Measurements from ENCODE around the gene AGAP1.

Gene AGAP1

DNA sequence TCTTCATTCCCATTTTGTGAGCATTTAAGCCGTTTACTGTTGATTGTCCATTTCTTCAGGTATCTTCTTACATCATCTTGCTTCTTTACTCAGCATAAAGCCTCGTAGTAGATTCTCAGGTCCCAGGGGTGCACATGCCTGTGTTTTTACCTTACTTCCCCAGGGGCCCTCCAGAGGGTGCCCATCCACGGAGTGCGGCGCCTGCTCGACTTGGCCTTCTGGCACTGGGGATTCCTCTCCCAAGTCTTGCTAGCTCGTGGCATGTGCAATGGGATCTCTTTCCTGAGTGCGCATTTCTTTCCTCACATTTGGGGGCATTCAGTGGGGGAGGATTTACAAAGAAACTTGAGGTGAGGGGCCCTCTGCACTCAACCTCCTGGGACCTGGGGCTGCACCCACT lies 148.1 kb downstream of the AGAP1 start:
- DNase-seq: no peak

DNA sequence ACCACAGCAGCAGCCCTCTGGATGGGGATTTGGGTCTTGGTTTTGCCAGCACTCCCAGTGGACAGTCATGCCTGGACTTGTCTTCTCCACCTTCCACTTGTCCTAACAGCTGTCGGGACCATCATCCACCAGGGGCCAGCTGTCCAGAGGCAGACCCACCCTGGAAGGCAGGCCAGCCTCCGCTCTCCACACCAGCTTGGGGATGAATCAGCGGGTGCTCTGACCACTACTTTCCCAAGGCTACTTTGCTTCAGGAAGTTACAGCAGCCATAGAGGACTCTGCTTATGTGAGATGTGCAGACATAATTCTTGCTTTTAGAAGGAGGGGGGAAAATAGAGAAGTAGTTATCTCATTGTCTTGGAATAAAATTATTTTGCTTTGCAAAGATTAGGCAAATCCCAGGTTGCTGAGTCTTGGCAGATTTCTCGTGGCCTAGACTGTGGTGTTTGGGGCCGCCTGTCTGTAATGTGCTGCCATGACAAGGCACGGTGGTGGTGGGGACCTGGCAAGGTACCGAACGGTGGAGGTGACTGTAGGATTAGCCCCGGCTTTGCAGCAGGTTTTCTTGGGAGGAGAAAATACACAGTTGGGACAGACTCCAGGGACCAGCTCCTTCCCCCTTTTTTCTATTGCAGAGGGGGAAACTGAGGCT lies 148.7 kb downstream of the AGAP1 start:
- DNase-seq: no peak

DNA sequence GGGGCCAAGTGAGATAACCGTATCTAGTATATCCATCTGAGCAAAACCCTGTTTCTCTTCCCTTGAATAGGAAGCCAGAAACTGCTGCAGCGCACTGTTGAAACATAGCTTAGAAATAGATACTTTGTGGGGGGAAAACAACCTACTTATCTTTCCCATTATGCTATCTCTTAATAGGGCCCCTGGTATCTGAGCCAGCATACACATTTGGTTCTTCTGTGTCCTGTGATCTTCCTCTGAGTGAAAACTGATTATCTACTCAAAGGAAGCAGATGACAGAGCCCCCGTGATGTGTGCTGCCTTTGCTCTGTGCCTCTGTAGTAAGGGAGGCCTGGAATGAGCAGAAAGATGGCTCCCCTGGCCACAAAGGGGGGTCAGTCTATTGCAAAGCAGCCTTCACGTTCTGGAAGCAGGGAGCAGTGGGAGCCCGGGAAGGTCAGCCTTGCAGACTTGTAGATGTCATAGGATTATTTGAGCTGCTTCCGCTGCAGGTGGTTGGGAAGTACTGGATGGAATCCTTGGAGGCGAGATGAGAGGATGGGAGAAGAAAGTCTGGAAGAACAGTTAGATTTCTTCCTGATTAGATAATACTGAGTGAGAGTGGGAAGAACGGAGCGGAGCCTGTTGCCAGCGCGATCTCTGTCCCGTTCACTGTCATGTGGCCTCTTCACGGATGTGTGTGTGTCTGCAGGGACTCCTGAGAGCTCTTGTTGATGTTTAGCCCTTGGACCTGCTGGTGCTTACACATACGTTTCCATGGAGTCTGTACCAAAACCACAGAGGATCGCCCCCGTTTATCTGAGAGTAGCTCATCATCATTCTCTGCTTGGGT lies 150.1 kb downstream of the AGAP1 start:
- DNase-seq: no peak

DNA sequence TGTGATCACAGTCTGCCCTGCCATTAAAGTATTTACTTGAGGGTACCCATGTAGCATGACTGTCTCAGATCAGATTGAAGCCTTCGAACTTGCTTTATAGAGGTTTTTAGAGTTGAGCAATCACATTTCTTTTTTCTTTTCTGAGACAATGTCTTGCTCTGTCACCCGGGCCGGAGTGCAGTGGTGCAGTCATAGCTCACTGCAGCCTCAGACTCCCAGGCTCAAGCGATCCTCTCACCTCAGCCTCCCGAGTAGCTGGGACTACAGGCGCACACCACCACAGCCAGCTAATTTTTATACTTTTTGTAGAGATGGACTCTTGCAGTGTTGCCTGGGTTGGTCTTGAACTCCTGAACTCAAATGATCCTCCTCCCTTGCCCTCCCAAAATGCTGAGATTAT lies 153.4 kb downstream of the AGAP1 start:
- DNase-seq: no peak

DNA sequence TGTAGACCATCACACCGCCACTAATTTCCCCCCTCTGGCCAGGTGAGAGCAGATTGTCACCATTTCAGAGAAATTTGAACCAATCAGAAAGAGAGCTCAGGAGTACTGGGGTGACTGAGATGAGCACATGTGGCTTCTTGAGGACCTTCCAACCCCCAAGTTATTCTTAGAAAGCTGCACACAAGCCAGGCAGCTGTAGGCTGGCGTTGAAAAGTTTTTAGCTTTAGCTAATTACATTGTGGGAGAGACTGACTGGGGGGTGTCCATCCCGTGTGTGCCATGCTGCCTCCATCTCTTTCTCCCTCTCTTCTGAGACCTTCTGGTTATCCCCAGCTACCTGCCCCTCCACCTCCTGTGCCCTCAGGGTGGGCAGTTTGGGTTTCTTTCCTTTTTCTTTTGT lies 154.0 kb downstream of the AGAP1 start:
- no peak for DNase-seq

DNA sequence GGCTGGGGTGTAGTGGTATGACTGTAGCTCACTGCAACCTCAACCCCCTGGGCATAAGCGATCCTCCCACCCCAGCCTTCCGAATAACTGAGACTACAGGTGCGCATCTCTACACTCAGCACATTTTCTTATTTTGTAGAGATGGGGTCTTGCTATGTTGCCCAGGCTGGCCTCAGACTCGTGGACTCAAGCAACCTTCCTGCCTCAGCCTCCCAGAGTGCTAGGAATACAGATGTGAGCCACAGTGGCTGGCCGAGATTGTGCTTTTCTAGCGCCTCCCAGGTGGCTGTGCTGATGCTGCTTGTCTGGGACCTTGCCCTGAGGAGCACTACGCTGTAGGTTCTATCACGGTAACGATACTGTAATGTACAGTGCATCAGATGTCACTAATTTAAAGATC lies 155.6 kb downstream of the AGAP1 start:
- no peak for DNase-seq

DNA sequence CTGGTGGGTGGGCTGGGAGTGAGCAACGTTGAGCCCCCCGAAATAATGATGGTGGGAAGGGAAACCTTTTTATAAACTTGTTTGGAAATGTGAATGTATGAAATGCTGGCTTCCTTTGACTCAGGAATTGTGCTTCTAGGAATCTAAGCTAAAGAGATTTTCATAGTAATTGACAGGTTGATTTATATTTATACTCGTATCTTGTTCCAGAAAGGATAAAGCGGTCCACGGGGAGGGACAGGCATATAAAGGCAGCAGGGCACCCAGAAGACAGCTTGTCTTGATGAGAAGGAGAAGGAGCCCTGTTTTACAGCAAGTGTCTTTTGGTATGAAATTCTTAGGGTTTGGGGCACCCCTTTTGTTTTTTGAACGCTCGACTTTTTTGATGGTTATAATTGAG lies 157.8 kb downstream of the AGAP1 start:
- no peak for DNase-seq

DNA sequence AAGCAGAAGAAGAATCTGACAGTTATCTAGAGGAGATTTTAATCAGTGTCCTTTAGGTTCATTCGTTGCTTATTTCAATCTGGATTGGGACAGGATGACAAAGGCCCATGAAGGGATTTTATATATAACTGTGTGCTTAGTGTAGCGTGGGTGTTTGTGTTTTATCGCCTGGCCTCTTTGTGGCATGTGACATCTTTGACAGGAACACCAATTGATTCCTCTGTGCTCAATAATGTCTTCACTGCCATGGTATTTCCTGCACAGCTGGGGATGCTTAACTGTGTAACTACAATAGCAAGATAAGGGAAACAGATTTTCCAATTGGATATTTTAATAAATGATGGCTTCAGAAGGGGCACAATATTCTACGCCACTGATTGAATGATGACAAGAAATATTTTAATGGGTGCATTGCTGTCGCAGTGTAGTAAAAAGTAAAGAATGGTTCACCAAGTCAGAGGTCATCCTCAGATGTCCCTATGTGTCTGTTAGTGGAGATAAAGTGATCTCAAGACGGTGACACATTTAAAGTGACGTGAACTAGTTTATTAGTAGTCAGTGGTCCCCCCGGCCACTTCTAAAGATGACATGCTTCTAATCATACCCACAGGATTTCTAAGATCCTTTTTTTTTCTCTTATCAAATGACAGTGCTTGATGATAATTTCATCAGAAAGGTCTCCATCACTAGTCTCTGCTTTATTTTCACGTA lies 160.4 kb downstream of the AGAP1 start:
- no peak for DNase-seq

DNA sequence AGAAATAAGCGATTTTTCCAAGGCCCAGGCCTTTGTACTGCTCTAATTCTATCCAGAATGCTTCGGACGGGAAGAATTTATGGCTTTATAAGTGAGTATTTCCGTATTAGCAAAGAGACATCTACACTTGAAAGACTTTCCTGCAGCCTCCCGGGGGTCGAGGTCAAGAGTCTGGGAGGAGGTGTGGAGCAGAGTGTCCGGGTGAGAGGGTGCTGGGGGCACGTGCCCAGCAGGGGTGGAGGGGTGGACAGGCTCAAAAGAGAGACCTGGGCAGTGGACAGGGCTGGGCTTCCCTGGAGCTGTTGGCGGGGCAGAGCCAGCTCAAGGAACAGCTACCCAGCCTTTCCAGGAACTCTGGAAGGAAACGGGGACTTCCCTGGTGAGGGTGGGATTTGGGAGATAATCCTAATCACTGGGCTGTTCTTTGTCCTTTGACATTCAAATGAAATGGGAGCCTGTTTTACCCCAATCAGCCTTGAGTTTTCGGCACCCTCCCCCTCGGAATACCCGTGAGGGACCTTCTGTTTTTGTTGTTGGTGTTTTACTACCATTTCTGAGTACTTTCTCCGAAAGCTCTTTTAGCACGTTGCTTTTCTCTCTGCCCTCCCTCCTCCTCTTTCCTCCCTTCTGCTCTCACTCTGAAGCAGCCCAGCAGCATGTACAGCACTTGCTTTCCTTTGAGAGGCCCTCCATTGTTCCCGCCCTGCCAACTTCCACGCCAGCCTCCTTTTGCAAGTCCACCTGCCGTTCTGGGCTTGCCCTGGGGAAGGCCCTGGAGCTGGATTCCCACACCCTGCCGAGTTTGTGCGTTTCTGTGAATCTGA lies 164.7 kb downstream of the AGAP1 start:
- DNase-seq: no peak

DNA sequence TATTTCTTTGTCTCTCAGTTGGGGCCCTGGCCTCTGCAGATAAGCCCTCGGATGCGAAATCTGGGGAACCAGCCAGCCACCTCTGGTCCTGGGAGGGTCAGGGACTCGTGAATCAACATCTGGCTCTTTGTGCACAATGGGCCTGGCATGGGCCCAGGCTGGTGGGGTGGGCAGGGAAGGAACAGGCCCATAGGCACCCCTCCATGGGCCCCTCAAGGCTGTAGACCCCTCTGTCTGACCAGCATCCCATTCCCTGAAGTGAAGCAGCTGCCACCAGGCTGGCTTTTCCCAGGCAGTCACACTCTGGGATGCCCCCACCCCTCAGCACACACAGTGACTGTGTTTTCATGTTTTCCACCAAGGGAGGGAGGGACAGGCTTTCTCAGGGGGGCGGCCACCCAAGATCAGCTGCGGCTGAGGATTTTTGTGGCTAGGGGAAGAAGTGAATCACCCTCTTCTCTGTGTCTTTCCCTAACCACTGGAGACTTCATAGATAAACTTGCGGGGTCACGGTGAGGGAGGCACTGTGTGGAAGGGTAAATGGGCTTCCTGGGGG lies 166.0 kb downstream of the AGAP1 start:
- DNase-seq: no peak

DNA sequence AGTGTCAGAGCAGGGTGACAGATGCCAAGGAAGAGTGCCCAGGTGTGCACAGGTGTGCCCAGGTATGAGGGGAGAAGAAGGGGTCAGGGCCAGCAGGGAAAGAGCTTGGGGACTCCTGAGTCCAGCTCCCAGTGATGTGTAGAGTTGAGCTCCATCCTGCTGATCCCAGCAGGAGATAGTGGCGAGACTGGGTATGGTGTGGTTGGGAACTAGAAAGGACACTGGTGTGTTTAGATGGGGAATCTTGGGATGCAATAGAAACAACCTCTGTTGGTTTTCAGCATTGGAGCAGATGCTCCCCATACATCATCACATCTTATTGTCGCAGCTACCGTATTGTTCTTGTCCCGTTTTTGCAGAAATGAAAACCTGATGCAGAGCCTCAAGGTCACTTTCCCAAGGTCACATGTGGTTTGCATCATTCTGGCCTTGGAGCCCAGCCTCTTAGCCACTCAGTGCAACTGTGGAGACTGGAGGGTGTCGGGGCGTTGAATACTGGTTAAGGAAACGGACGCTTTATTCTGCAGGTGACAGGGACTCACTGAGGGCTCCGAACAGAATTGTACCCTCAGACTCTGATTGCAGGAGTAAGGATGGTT lies 166.7 kb downstream of the AGAP1 start:
- DNase-seq: no peak

DNA sequence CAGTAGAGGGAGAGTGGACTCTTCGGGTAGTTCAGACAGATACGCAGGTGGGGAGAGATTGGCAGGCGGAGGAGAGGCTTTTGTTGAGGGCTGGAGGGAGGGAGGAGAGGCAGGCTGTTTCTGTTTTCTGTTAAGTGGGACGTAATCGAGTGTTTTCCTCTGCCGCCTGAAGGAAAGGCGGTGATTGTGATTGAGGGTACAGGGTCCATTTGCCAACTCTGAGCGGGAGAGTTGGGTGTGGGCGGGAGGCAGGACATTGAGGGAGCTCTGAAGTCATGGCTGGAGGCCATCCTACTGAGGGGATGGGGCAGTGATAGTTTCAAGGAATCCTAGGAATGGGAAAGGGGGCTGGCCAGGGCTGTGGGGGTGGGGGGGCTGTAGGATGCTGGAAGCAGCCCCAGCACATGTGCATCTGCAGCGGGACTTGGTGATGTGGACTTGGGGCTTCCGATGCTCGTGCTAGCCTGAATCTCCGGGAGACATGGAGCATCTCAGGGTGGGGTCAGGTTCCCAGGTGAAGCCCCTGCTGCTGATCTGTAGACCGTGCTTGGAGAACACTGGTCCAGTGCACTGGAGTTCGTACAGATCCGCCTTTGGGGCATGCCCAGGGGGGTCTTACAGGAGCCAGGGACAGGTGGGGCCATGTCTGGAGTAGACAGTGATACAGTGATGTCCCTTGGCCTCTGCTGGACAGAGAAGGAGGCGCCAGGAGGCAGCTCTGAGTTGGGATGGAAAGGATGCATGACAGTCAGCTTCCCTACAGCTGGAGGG lies 167.5 kb downstream of the AGAP1 start:
- DNase-seq: no peak

DNA sequence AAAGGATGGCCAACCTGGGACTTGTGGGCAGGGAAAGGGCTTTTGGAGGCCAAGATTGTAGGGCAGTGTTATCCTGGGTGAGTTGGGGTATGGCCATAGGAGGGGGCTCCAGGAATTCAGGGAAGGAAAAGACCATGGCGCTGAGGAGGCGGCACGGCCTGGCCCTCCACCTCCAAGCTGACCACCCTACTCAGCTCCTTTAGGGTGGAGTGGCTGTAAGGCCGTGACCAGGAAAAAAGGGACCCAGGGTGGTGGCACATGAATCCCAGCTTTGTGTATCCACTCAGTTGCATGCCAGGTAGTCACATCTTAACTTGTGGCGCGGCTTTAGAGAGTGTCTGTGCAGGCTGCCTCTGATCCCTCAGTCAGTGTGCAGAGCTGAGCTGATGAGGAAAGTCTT lies 168.1 kb downstream of the AGAP1 start:
- no peak for DNase-seq

DNA sequence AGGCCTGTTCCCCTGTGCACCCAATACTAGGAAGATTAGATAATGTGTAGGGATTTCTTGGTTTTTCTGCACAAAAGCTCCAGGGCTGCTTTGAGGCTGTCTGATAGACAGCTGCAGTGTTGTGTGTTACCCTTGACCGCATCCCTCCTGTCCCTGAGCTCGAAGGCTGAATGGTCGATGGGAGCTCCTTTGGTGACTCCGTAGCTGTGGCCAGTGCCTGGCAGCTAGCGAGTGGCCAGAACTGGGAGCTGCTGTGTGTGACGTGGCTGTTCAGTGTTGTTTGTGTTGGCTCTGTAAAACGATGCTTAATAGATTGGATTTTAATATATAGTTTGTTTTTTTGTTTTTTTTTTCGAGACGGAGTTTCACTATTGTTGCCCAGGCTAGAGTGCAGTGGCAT lies 170.0 kb downstream of the AGAP1 start:
- no peak for DNase-seq

DNA sequence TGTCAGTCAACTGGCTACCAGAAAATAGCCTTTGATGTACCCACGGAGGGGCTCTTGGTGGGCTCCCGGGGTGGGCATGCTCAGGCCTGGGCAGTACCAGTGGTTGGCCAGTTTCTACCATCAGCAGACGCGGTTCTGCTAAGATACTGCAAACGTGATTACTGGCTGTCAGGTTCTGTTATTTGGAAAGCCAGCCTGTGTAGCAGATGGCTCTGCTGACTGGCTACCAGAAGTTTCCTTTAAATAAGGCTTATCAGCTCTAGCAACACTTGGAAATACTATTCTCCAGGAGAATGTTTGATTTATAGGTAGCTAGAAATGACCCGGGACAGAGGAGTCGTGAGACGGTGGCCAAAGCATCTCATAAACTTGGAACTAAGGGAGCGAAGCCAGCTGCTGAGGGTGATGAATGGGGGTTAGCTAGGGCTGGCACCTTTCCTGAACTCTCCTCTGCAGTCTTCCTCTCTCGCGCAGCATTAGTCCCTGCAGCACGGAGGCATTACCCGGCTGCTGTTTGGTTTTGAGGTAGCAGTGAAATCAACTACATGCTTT lies 171.9 kb downstream of the AGAP1 start:
- no peak for DNase-seq

DNA sequence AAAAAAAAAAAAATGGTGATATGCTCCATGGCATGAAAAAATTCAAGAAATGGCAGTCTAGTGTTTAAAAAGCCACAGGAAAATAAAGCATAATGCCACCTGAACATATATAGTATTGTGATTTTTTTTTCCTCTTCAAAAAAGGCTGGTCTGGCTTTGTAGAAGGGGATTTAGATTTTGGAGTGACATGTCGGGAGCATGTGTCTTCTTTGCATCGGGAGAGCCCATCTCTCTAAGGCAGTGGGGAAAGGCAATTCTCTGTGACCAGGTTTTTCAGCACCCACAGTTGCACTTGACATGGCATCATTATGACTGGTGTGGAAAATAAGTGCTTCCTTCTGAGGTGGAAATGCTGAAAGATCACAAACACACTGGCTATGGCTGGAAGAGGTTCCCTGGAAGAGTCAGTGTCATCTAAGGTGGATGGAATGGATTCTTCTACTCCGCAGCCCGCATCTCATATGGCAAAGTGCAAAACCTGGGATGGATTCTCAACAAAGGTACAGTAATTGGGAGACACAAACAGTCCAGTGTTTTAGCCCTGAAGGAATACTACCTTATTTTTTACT lies 172.5 kb downstream of the AGAP1 start:
- no peak for DNase-seq

DNA sequence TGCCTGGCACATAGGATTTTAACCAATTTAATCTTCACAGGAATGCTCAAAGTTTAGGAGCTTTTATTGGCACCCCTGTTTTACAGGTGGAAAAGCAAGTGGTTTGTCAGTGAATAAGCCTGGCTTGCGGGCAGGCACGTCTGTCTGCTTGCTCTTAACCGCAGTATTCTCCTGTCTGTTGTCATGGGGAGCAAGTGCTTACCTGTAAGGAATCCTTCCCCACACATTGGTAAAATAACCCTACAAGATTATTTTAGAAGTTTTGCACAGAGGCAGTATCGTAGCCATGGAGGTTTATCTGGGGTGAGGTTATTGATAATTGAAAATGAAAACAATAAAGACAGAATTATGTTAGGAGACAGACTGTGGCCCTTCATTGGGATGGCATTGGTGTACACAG lies 174.9 kb downstream of the AGAP1 start:
- no peak for DNase-seq

DNA sequence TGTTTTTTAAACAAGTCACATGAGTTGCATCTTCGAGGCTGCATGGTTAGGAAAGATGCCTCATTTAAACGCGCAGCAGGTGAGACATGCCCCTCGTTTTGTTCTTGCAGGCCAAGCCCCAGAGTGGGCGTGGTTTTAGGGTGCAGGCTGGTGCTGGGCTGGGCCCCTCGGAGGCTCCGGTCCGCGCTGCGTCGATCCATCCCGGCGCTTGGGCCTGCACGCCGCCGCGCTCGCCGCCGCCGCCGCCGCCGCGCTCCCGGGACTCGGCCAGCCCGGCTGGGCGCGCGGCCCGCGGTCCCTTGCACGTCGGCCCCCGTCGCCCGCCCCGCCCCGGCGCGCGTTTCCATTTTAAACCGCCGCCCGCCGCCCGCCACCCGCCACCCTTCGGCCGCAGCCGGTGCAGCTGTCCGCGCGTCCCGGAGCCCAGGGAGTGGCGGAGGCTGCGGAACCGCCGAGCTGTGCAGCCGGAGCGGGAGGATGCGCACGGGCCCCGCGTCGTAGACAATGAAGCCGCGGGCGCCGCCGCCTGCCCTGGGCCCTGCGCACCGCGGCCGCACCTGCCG lies 175.5 kb downstream of the AGAP1 start:
- DNase-seq: no peak

DNA sequence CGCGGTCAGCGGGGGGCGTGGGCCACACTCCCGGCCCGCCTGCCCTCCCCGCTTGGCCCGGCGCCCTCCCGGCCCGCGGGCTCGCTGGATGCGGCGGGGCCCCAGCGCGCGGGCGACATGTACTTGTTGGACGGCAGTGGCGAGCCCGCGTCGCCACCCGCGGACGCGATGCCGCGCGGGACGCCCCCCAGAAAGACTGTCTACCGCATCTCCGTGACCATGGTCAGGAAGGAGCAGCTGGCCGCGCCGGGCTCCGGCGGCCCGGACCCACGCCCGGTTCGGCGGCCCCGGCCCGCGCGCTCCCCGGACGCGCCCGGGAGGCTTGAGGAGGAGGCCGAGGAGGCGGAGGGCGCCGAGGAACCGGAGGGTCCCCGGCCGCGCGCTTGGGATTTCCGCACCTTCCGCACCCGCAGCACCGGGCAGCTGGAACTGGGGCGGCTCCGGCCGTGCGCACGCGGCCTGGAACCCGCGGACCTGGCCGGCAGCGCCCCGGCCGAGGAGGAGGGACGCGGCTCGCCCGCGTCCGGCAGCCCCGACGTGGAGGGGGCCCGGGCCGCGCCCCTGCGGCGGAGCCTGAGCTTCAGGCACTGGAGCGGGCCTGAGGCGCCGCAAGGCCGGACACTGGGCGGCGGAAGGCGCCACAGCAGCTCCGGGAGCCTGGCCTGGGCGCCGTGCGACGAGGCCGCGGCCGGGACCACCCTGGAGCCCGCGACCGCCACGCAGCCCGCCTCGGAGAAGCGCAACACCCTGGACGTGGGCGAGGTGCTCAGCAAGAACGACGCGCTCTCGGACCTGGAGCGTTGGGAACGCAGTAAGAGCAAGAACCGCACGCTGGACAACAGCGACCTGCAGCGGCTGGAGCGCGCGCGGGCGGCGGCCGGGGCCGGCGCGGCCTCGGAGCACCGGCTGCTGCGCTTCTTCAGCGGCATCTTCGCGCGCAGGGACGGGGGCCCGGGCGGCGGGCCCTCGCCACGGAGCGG lies 176.4 kb downstream of the AGAP1 start:
- no peak for DNase-seq
